Effector CD4-positive, alpha-beta T cell (primary cell): Measurements from ENCODE around the gene AP3S2.
"Not testable (repeated sequence)": the region's sequence is repeated elsewhere in the genome, so short reads cannot be mapped to it uniquely, and the experiment has no call there.

Experiments used
- DNase-seq: peaks from one replicate; pipeline ENCODE4 v3.0.0-alpha.2; 2020

AP3S2 gene

DNA sequence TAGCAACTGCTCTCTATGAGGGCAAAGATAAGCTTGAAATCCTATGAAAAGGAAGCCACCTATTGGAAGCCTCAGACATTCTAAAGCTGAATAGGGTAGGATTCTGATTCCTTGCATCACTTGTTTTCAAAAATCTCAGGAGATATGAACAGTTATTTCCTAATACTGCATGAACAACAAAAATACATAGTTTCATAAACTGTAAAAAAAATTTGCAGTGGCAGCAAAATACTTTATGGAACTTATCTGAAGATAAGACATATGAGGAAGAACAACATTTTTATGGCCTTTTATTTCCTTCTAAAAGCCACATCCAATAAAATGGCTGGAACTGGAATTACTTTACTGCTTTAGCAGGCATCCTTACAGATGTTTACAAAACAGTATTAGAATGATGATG is 29.9 kb downstream of the AP3S2 start:
- no peak for DNase-seq

GRCh38 chr15:89860891-89861290 is 32.9 kb downstream of the AP3S2 start:
- DNase-seq: no peak

- DNase-seq: no peak
These were observed 33.4 kb downstream of the AP3S2 start for GRCh38 chr15:89860431-89860830.

DNA sequence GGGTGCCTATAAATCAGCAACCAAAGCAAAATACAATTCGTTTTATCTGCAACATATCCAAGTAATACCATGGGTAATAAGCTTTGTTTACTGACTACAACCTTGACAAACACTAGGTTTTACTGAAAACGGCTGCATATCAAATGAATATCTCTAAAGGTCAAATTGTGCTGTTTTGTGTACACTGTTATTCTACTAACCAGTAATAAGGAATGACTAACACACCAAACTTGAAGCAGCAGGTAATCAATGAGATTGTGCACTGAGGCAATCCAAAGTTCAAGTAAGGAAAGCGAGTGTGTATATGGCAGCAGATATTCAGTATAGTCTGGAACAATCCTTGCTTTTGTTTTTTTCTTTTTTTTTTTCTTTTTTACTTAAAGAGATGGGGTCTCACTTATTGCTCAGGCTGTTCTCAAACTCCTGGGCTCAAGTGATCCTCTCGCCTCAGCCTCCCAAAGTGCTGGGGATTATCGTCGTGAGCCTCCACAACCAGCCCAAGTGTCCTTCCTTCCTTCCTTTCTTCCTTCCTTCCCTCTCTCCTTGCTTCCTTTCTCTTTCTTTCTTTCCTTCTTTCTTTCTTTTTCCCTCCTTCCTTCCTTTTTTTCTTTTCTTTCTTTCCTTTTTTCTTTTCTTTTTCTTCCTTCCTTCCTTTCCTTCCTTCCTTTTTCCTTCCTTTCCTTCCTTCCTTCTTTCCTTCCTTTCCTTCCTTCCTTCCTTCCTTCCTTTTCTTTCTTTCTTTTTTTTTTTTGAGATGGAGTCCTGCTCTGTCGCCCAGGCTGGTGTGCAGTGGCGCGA is 34.9 kb downstream of the AP3S2 start:
- DNase-seq: no peak

DNA sequence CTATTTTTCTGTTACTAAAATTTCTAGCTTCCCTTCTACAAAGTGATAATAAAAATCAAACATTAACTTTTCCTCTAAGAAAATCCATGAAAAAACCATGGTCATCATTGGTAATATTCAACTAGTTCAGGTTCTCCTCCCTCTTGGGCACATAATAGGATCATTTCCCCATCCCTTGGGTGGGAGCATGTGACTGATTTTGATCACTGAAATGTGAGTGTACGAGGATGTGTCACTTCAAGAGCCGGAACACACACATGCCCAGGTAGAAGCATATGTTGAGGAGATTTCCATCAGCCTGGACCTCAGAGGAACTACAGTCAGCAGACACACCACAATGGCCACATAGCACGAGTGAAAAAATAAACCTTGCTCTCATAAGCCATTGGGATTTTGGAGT is 36.1 kb downstream of the AP3S2 start:
- no peak for DNase-seq

DNA sequence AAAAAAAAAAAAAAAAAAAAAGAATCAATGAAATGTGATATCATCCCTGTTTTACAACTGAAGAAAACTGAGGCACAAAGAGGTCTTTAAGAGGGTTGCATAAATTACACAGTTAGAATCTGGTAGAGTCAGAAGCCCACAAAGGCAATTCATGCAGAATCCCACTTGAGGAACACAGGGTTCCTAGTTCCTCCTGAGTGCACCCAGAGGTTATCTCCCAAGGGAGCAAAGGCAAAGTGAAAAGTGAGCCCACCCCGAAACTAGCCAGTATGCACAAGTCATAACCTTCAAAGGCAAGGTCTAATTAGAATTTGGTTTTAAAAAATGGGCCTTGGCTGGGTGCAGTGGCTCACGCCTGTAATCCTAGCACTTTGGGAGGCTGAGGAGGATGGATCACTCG is 37.8 kb downstream of the AP3S2 start:
- DNase-seq: no peak

GRCh38 chr15:89854863-89855262 is 38.9 kb downstream of the AP3S2 start:
- DNase-seq: not testable (repeated sequence)

GRCh38 chr15:89852342-89852995 is 41.3 kb downstream of the AP3S2 start:
- DNase-seq: no peak

DNA sequence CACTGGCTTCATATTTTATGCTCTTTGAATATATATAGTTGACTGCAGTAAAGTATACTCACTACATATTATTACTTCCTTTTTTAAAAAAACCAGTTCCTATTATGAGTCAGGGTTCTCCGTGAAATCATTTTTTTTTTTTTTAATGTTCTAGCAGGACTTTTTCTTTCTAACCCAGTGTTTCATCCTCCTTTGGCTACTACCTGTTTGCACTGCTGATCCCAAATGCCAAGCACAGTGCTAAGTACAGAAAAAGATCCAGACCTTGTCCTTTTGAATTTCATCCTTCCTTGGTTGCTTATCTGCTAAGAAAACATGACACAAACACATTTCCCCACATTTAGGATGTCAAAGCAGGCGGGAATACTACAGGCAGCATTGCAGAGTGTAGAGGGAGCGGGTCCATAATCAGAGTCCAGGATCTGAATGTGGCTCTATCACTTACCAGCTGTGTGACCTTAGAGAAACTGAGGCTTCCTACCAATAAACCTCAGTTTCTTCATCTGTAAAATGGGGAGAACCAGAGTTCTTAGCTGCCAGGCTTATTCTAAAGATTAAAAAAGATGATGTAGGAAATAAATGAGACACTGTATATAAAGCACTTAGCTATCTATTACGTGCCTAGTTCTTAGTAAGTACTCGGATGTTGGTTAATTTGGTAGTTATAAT is 42.0 kb downstream of the AP3S2 start:
- DNase-seq: no peak

GRCh38 chr15:89848970-89849292 is 44.9 kb downstream of the AP3S2 start:
- no peak for DNase-seq

DNA sequence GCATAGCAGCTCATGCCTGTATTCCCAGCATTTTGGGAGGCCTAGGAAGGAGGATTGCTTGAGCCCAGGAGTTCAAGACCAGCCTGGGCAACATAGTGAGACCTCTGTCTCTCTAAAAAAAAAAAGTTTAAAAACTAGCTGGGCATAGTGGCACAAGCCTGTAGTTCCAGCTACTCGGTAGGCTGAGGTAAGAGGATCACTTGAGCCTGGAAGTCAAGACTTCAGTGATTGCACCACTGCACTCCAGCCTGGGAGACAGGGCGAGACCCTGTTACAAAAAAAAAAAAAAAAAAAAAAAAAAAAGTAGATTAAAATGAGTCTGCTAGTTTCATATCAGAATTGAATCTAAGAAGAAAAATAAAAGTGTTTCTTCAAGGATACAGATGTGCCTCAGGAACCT is 46.7 kb downstream of the AP3S2 start:
- DNase-seq: no peak

- DNase-seq: no peak
These were observed 48.4 kb downstream of the AP3S2 start for GRCh38 chr15:89845305-89845893.

- DNase-seq: no peak
These were observed 51.8 kb downstream of the AP3S2 start for GRCh38 chr15:89841962-89842361.

DNA sequence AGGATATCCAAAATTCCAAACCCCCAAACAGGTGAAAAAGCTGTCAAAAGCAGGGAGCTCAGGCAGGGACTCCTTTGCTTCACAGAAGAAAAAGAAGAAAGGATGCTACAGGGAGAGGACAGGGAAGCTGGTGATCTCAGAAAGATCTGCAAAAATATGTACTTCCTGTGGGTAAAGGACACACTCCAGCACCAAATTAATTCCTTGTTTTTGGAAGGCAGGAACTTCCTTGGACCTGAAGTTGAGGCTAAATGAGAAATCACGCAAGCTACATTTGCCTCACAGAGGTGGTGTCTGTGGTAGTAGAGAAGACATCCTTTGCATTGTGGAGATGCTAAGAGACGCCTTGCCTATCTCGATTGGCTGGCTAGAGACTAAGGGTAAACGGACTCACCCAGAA is 52.5 kb downstream of the AP3S2 start:
- no peak for DNase-seq

- no peak for DNase-seq
These were observed 54.5 kb downstream of the AP3S2 start for GRCh38 chr15:89839167-89839810.

DNA sequence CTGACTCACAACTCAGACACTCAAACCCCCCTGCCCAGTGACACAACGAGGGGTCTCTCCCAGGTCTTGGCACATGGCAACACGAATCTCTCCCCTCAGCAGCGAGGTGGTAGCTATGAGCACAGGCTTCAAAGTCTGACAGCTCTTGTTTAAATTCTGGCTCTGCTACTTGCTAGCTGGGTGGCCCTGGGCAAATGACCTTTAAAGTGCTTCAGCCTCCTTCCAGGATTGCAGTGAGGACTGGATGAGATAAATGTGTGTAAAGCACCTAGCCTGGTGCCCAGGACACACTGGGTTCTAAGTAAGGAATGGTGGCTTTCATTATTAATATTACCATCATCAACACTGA is 56.0 kb downstream of the AP3S2 start:
- DNase-seq: no peak

DNA sequence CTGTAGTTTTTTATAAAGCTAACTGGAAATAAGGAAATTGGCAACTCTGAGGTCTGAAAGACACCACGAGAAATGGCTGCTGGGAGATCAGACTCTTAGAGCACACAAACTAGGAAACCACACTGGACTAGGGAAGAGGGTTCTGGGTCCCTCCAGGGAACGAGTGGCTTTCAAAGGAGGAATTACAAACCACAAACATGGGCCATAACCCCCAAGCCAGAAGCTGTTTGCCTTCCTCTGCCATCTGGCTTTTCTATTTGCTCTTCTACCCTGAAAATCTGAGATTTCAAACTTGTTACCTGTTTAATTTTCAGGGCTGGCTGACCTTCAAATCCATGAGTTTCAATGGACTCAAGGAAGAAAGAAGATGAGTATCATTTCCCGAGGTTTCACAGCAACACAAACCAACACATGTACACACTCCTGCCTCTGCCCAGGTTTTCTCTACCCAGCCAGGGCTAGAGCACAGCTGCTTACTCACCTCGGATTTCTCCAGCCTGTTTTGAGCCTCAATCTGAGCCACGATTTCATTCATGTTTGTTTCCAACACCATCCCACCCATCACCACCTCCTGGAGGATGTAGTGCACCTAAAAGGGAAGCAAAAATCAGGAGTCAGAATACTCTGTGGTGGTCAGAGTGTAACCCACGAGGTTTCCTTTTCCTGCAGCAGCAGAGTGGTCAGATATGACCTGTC is 56.5 kb downstream of the AP3S2 start:
- no peak for DNase-seq

DNA sequence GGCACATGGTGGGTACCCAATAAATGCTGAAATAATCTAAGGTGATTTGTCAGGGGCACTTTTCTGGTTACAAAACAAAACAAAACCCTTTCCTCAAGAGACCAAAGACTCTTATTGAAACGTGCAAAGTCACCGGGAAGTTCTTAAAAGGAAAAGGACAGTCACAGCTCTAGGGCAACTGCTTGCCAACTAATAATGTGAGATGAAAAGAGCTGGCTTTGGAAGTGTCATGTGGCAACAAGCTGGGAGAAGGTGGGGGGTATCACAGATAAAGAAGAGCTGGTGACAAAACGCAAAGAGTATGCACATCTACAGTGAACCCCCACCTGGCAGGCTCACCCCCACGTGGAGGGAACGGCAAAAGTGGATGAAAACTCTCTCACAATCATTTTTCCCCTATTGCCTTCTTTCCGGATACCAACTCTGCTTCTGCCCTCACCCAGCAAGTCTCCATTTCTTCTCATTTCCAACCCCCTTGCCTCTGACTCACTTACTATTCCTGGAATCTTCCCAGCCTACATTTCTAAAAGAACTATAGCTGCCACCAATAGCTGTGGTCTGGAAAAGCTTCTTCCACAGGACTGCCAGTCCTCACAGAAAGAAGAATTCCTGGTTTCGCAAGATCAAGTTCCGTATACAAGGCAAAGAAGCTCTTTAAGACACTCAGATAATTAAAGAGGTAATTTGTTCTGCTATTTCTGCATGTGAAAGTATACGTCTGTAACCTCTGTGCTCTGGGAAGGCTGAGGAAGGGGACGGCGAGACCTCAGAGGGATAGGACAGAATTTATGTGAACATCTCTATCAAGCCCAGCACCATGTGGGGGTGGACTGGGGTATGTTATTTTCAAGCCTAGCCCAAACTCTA is 57.3 kb downstream of the AP3S2 start:
- DNase-seq: no peak

- no peak for DNase-seq
These were observed 58.6 kb downstream of the AP3S2 start for GRCh38 chr15:89835176-89835564.

DNA sequence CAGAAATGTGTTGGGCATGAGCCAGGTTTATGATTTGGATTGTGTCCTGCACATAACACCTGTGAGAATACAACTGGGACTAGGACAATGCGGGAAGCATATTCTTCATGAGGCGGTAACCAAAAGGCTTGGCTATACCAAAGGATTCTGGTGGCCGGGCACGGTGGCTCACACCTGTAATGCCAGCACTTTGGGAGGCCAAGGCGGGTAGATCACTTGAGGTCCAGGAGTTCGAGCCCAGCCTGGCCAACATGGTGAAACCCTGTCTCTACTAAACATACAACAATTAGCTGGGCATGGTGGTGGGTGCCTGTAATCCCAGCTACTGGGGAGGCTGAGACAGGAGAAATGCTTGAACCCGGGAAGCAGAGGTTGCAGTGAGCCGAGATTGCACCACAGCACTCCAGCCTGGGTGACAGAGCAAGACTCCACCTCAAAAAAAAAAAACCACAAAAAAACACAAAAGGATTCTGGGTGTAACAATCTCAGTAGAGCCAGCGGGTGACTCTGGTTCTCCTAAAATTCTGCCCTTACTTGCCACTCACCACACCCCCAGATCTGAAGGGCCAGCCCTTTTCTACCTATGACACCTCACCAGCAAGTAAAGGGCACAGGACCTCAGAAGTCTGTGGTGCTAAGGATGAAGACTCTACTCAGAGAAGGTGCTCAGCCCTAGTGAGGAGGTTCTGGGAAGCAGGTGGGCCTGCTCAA is 59.2 kb downstream of the AP3S2 start:
- DNase-seq: not testable (repeated sequence)

DNA sequence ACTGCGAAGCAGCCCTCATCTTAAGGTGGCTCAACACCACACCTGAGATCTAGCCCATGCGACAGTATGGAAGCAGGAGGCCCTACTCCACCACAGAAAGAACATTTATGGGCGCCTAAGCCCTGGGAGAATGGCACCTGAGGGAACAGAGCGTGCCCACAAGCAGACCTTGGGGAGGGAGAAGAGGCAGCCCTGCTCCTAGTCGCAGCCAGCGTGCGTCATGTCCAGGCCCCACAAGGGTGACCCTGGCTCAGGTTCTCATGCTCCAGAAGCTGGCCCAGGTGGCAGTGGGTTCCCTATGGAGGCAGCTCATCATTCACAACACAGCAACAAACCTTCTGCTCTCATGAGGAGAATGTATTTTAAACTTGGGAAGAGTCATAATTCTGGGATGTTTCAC is 59.8 kb downstream of the AP3S2 start:
- DNase-seq: no peak
